Stimulated activated CD4-positive, alpha-beta T cell treated with anti-CD3 and anti-CD28 coated beads, Interleukin-1b, Interleukin-23, amount 100 ng/mL, for 48 hours (primary cell): ENCODE data around the gene ZFP92.
"Not testable (repeated sequence)": the region's sequence is repeated elsewhere in the genome, so short reads cannot be mapped to it uniquely, and the experiment has no call there.

Source experiments
- DNase-seq: peaks from one replicate; pipeline ENCODE4 v3.0.0-alpha.2; 2020

Gene ZFP92

GRCh38 chrX:153387345-153387744 lies 23.9 kb upstream of the ZFP92 start:
- no peak for DNase-seq

DNA sequence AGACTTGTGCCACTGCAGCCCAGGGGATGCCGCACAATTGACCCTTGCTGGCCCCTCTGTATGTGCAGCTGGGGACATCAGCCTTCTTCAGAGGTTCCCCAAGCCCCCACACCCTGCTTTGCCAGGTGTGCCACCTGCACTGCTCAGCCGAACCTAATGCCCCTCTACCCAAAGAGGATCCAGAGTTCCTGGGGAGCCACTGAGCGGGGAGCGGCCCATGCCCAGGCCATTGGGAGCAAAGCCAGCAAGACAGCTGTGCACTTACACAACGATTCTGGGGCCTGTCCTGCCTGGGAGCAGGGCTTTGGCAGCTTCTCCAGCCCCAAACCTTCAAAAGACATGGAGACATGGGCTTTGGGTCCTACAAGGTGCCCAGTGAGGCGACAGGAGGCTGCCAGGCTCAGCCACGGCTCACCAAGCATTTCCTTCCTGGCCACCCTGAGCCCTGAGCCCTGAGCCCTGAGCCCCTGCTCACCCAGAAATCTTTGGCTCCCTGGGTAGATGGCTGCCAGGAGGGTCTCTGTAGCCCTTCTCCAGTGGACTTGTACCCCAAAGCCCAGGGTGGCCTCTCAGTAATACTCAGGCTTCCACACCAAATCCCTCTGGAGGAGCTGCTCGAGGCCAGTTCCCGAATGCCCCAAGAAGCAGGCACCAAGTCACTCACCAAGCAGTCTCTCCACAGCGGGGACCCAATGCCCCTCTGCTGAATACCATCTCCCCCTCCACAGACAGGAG lies 23.1 kb upstream of the ZFP92 start:
- DNase-seq, result no peak

DNA sequence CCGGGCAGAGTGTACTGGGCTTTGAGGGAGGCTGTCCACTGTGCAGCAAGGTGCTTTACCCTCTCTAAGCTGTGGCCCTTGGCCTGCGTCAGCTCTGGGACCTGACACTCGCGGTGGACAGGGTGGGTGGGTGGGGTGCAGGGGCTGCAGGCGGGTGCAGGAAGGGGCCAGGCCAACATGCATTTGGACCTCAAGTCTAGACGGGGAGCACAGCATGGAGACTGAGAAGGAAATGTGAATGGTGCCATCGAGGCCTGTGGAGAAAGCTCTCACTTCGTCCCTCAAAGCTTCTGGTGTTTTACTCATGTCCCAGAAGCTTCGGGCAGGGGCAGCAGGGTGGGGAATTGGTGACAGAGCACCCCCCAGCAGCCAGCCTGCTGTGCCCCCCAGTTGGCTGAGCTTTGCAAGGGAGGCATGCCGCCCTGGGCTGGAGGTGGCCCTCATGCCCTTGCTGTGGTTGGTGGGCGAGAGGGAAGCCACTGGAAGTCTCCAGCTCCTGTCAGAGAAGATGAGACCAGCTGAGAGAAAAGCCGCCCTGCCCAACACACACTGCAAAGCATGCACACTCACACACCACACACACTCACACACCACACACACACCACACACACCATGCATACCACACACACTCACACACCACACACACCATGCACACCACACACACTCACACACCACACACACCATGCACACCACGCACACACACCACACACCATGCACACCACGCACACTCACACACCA lies 22.4 kb upstream of the ZFP92 start:
- DNase-seq, result no peak

GRCh38 chrX:153389460-153389768 lies 21.9 kb upstream of the ZFP92 start:
- DNase-seq, result not testable (repeated sequence)

- DNase-seq, result no peak
Observed at GRCh38 chrX:153392642-153393321, 18.5 kb upstream of the ZFP92 start.

- no peak for DNase-seq
Observed at GRCh38 chrX:153394612-153395011, 16.7 kb upstream of the ZFP92 start.

GRCh38 chrX:153395613-153396319 lies 15.5 kb upstream of the ZFP92 start:
- DNase-seq, result no peak

- DNase-seq, result no peak
Observed at GRCh38 chrX:153396320-153397195, 14.7 kb upstream of the ZFP92 start.

DNA sequence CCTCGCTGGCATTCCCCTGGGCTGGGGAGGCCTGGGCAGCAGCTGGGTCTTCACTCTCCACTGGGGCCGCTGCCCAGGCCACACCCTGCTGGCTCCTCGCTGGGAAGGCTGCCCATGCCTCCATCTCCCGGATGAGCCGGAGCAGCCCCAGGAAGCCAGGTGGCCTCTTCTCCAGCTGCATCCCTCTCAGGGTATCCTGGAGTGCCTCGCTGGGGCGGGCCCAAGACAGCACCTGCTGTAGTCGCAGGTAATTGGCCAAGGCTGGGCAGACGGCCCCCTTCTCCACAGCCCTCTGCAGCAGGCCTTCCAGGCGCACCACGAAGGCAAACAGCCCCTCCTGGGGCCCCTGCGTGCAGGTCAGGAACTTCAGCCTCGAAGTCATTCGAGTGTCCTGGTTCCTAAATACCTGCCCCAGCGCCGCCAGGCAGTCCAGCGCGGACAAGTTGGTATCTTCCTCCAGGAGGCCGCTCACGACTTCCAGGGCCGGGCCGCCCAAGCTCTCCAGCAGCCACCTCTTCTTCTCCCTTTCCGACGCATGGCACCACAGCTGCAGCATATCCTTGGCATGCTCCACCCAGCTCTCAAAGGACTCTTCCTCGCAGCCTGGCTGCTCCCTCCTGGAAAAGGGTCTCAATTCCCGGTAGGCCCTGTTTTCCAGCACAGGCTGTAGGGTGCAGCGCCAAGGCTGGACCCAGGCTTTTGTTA lies 13.9 kb upstream of the ZFP92 start:
- DNase-seq, result no peak

DNA sequence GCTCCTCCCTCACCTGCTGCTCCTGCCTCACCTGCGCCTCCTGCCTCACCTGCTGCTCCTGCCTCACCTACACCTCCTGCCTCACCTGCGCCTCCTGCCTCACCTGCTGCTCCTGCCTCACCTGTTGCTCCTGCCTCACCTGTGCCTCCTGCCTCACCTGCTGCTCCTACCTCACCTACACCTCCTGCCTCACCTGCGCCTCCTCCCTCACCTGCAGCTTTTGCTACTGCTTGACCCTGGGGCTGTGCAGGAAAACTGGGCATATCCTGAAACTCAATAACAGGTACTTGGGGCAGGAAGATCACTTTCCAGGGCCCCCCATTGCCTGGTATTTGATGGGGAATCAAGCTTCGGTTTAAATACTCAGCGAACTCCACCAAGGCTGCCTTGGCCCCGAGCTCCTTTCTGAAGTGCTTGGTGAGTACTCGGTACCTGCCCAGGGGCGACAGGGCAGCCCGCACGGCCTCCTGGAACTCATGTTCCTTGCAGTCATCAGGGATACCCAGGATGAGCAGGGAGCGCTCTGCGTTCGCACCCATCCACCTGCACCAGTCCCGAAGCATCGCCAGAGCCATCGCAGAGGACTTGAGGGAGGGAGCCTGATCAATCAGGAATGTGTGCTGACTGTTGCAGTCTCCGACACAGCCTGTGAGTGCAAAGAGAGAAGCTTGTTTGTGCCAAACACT lies 12.9 kb upstream of the ZFP92 start:
- DNase-seq, result no peak

DNA sequence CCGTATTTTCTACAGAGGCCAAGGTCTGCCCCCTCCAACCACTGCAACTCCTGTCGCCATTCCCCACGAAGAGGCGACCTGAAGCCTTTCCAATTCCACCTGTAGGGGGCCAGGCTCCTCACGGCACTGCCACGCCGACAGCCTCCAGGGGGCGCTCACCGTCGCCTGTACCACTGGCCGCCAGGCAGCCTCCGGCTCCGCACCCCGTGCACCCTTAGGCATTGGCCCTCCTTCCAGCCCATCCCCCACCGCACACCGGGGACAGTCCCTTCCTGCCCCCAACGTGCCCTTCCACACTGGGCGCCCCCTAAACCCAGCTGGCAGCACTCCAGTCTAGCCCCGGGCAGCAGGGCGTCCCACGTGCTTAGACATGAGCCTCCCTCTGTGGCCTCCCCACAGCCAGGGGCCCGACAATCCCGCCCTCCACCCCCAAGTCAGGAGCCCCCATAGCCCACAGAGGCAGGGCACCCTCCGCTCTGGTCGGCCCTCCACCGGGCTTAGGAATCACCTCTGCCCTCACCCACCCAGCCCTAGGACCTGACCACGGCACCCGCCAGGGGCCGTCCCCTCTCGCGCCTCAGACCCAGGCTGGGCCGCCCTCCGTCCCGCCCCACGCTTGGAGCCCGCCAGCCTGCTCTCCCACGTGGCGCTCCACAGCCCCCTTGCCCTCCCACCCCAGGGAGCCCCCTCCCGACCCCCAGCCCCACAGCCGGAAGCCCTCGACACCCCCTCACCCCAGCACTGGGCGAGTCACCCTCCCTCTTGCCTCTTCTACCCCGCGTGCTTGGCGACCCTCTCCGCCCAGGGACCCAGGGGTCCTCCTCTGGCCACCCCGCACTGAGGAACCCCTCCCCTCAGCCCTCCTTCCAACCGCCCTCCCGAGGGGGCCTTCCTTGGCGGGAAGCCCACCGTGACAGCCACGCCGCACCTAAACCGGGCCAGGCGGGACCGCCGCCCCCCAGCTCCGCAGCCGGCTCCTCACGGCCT lies 10.8 kb upstream of the ZFP92 start:
- DNase-seq, result peak; percentile 57

- no peak for DNase-seq
Observed at GRCh38 chrX:153401133-153401764, 10.0 kb upstream of the ZFP92 start, which contains the start of gene PNMA6E. TSS of gene PNMA6E (minus strand) at chrX:153401350. CDS start at chrX:153398849, 2,501 bp downstream.

DNA sequence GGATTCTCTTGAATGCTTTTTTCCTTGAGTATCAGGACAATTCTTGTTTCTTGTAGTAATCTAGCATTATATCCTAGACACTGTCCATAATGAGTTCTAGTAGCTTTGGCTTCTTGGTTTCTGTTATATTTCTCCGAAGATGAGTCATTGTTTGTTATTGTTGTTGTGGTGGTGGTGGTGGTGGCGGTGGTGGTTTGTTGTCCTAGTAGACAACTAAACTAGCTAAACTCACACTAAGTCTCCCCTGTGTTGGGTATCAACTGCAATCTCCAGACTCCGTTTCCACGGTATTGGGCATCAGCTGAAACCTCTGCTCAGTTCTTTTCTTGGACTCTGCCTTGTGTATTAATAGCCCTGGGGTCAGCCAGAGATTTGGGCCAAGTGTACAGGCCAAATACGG lies 6.9 kb upstream of the ZFP92 start:
- not testable (repeated sequence) for DNase-seq

GRCh38 chrX:153405426-153405825 lies 5.8 kb upstream of the ZFP92 start:
- DNase-seq, result no peak

DNA sequence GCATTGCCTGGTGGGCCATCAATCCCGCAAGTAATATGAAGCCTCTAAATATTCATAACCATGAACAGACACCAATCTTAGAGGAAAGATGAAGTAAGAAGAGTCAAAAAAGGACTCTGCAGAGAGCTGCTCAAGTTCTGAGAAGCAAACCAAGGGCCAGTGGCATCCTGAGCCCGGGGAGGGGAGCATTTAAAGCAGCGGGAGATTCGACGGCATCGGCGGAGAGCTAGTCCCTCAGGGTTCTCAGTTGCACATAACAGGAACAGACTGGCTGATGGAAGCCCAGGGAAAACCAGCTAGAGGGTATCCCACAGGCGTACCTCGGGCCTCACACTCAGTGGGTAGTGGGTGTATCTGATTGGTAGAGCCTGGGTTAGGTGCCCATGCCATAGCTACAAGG lies 5.3 kb upstream of the ZFP92 start:
- DNase-seq, result no peak

DNA sequence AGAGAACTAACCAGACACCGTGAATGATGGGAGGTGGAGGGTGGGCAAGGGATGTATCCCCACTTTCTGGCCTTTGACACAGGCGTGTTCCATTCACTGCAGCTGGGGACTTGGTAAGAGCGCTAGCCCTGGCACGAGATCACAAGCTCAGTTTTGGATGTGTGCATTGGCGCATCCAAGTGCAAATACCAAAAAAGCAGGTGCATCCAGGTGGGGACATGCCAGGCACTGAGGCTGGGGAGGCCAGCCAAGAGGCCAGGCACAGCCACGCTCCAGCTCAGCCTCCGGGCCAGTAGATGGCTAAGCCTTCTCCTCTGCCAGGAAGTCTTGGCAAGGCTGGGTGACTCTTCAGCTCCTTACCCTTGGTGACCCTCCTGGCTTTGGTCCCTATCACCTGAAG lies 4.4 kb upstream of the ZFP92 start:
- DNase-seq, result no peak

GRCh38 chrX:153407736-153408135 lies 3.5 kb upstream of the ZFP92 start:
- DNase-seq, result no peak

GRCh38 chrX:153408221-153408721 lies 3.0 kb upstream of the ZFP92 start:
- DNase-seq, result no peak

DNA sequence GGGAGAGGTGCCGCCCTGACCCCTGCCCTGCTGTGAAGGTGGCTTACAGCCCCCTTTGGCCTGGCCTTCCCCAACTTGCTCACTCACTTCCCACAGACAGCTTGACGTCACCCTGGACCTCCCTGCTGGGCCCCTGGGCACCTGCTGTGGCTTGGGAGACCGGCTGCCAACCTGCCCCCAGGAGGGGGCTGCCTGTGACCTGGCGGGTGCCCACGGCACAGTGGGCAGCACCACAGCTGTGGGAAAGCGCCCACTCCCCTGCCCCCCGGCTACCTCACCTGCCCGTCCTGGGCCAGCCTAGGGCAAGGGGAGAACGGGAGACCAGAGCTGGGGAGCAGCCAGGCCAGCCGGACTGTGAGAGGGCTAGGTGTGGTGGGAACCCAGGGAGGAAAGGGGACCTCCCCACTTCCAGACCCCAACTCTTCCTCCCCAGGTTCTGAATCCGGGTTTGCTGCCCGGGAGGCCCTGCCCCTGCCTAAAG lies 2.4 kb upstream of the ZFP92 start:
- no peak for DNase-seq
